ENCODE measurements around the gene CYP4F11.
"Not testable (repeated sequence)": the region's sequence is repeated elsewhere in the genome, so short reads cannot be mapped to it uniquely, and the experiment has no call there.

Gene CYP4F11

DNA sequence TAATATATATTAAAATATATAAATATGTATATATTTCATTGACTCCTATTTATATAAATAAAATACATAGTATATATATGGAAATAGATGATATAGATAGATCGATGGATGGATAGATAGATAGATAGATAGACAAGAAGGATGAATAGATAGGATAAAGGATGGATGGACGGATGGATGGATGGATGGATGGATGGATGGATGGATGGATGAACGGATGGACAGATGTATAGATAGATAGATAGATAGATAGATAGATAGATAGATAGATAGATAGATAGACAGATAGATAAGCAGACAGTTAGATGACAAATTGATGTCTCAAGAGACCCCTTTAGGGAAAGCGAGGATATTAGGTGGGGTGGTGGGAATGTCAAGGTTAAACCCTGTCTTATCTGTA lies 15.1 kb downstream of the CYP4F11 start:
- DNase-seq: no peak

DNA sequence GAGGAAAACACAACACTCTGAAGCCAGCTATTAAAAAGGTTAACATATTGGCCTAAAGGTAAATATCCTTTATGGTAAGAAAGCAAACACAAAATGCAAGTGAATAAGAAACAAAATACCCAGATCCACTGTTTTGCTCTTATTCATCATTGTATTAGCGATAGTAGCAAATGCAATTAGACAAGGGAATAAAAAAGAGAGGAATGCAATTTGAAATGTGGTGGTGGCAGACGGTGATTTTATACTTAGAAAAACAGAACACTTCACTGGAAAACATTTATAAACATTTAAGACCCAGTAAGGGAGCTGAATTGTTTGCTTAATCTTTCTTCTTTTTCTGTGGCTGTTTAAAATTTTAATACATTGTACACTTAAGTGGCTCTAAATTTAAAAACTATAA lies 19.2 kb downstream of the CYP4F11 start:
- no peak for DNase-seq

DNA sequence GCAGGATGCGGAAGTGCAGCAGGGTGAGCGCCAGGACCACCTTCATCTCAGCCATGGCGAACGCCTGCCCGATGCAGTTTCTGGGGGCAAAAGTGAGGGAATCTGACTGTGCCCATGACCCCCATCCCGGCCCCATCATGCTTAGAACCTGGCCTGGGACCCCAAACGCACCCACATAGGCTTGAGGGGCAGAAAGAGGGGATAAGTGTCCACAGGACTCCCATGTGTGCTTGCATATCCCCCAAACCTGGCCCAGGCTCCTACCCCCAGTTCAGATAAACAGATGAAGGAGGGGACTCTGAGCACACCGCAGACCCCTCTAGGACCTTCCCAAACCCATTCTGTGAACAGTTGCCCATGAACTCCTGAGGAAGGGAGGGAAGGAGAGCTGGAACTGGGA lies 20.5 kb downstream of the CYP4F11 start:
- no peak for DNase-seq

DNA sequence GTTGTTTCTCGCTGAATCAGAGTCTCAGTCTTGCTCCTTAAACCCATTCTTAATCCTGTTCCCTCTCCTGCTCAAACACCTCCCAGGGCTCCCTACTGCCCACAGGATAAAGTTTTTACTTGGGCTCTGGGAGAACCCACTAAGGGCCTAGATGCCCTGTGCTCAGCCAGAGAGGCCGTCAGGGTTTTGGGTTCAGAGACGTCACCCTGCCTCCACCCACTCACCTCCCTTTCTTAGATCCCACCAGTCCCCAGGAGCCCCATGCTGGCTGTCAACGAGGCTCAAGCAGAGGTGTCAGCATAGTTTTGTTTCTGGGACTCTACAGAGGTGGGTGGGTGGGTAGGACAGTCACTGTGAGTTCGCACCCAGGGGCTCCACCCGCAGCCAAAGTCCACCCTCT lies 20.9 kb downstream of the CYP4F11 start:
- no peak for DNase-seq

DNA sequence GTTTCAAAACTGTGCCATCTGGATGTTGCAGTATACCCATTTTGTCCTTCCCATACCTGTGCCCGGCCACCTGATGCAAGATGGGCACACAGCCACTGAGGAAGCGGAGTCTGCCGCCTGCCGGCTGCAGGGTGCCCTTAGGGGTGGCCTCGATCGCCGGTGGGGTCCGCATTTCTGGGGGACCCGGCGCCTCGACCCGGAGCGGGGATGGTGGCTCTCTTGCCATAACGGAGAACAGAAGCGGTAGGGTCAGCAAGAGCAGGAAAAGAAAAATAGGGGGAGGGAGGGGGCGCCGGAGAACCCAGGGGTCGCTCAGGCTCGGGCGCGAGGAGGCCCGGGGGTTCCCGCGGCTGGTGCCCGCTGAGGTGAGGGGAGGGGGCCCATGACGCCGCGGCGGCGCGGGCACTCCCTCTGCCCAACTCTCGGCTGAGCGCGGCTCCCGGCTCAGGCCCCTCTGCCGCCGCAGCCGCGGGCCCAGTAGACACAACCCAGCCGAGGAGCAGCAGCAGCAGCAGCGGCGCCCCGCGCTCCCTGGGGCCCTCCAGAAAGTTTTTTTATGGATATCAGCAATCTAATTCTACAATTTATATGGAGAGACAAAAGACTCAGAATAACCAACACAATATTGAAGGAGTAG lies 22.6 kb downstream of the CYP4F11 start:
- no peak for DNase-seq

DNA sequence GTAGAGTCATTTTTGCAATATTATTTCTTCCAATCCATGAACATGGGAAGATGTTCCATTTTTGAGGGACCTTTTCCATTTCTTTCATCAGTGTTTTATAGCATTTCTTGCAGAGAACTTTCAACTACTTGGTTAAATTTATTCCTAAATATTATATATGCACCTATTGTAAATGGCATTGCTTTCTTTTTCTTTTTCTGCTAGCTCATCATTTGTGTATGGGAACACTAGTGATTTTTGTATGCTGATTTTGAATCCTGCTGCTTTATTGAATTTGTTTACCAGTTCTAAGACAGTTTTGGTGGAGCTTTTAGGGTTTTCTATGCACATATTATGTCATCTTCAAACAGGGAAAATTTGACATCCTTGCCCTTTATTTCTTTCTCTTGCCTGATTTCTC lies 29.3 kb downstream of the CYP4F11 start:
- no peak for DNase-seq

DNA sequence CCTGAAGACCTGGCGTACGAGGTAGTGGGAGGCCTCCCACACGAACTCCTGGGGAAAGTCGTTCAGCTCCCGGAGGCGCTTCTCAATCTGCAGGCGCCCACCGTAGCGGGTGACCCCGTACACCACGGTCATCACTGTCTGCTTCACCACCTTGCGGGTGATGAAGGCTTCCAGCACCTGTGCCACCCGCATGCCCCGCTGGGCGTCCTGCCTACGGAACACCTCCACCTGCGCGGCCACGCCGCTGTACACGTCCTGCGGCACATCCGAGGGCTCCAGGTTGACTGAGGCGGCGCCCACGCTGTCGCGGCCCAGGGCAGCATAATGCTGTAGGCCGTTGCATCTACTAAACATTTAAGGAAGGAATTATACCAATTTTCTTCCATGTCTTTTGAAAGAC lies 31.4 kb downstream of the CYP4F11 start:
- not testable (repeated sequence) for DNase-seq

DNA sequence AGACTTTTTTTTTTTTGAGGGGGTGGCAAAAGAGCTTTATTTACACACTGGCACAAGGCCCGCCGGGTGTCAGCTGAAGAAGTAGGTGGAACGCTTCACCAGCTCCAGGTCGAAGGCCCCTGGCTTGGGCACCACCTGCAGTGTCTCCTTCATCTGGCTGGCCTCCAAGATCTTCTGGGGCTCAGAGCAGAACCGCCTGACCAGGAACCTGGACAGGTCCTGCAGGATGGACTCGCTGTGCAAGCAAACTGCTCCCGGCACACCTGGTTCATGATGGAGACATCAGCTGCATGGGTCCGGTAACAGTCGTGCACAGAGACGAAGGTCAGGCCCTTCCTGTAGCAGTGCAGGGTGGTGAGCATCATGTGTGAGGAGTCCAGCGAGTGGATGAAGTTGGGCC lies 32.1 kb downstream of the CYP4F11 start:
- no peak for DNase-seq

DNA sequence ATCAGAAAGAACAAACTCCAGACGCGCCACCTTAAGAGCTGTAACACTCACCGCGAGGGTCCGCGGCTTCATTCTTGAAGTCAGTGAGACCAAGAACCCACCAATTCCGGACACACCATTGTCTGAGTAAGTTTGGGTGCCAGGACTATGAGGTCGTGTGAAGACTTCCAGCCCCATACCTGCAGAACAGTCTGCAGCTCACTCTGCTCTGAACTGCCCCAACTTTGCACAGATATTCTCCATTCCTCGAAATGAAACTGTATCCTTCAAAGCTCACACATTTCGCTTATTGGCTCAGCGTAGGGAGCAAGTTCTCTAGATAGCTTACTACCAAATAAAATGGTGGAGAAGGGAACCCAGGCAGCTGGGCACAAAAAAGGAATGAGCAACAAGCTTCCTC lies 33.8 kb downstream of the CYP4F11 start:
- no peak for DNase-seq

DNA sequence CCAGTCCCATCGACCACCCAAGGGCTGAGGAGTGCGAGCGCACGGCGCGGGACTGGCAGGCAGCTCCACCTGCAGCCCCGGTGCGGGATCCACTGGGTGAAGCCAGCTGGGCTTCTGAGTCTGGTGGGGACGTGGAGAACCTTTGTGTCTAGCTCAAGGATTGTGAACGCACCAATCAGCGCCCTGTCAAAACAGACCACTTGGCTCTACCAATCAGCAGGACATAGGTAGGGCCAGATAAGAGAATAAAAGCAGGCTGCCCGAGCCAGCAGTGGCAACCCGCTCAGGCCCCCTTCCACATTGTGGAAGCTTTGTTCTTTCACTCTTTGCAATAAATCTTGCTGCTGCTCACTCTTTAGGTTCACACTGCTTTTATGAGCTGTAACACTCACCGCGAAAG lies 34.3 kb downstream of the CYP4F11 start:
- DNase-seq: not testable (repeated sequence)

DNA sequence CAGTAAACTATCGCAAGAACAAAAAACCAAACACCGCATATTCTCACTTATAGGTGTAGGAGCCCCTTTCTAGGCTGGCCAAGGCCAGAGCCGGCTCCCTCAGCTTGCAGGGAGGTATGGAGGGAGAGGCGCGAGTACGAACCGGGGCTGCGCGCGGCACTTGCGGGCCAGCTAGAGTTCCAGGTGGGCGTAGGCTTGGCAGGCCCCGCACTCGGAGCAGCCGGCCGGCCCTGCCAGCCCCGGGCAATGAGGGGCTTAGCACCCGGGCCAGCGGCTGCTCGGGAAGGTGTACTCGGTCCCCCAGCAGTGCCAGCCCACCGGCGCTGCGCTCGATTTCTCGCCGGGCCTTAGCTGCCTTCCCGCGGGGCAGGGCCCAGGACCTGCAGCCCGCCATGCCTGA lies 34.8 kb downstream of the CYP4F11 start:
- DNase-seq: not testable (repeated sequence)

DNA sequence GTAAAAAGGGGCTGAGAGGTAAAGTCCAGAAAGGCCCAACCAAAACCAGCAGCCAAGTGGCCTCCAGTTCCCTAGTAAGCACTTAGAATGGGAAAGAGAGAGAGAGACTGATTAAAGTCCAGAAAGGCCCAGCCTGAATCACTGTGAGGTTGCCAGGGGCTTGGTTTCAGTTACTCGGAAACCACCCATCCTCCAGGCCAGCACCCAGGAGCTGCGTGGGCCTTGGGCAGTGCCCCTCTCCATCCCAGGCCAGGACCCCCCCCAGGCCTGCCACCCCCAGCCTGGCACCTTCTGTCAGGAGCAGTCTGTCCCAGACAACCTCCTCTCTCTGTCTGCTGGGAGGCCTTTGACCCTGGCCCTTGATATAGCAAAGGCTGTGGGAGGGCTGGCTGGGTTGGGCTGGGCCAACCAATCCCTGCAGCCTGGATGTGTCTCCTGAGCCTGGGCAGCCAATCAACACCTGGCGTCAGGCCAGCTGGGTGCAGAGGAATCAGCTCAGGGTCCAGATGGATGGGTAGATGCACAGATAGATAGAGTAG lies 36.5 kb downstream of the CYP4F11 start, which contains the start of gene CYP4F2:
TSS of gene CYP4F2 (minus strand) at position 337 of the 539 bp plus-strand sequence. CDS start 463 bp downstream, outside the sequence.
- no peak for DNase-seq

DNA sequence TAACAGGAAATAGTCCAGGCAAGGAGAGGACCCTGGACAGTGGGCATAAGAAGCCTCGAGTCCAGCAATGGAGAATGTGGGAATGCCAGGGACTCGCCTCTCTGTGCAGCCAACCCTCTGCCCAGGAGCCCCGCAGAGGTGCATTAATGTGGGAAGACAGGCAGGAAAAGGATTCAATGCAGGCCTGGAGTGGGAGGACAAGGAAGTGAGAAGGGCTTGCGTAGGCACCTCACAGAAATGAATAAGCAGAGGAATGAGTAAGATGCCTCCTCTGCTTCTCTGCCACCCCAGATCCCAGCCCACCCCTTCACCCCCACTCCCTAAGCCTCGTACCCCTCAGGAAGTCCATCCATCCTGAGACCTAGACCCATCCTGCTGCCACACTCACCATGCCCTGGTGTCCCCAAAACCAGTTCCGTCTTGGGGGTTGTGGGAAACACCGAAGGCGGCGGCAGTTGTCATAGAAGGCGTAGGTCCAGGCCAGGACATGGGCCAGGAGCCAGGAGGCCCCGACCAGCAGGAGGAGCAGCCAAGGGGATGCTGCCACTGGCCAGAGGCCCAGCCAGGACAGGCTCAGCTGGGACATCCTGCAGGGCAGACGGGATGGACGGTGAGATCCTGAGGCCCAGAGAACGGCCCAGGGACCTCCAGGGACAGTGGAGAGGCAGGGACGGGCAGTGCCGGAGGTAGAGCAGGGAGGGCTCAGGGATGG lies 37.1 kb downstream of the CYP4F11 start:
- DNase-seq: no peak

DNA sequence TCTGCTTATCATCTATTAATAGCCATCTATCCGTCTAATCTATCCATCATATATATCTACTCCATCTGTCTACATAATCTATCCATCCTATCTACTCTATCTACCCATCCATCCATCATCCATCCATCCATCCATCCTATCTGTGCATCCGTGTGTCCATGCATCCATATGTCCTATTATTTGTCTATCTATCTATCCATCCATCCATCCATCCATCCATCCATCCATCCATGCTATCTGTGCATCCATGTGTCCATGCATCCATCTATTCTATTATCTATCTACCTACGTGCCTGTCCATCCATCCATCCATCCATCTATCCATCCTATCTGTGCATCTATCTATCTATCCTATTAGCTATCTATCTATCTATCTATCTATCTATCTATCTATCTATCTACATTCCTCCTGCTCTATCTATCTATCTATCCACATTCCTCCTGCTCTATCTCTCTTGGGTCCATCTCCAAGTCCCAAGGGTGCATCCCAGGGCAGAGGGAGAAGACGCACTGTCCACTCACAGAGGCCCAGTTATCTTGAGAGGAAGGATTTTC lies 38.4 kb downstream of the CYP4F11 start:
- no peak for DNase-seq

DNA sequence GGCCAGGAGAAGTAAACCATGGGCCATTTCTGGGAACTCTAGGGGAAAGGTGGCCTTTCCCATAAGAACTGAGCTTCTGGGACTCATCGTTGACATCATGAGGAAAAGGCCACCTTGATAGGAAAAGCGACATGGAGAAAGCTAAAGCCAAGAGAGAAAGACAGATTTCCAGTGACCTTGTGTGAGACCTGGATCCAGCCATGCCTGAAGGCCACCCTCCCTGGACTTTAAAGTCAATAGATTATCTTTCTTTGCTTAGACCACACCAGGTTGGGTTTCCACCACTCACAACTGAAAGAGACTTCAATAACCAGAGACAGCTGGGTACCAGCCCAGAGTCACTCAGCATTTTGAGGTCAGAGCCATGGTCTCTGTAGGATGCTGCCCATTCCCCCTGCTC lies 40.0 kb downstream of the CYP4F11 start:
- no peak for DNase-seq

DNA sequence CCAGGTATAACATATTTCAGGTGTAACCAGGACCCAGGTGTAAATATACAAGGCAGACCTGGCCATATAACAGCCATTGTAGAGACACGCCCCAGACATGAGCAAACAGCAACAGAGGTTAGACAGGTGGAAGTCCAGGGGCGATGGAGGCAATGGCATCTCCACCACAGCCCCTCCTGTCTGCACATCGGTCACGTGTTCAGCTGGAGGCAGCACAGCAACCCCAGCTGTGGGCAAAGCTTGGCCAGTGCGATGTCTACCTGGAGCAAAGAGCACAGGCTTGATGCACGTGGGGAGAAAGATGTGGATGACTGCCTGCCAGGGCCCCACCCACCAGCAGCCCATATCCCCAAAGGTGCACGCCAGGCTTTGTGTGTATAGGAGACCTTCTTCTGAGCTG lies 40.9 kb downstream of the CYP4F11 start:
- DNase-seq: no peak

DNA sequence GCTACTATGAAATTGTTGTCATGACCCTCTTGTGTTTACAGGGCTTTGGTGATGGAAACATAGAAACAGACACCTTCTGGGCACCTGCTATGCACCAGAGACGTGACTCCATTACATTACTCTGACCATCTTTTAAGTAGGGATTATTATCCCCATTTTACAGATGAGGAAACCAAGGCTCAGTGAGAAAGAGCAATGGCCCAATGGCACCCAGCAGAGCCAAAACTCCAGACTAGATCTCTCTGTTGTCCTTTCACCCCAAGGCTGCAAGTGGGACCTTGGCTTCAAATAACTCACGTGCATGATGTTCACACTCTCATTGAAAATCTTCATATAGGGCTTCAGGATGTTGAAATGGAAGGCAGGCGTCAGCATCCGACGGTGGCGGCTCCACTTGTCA lies 42.3 kb downstream of the CYP4F11 start:
- DNase-seq: no peak

DNA sequence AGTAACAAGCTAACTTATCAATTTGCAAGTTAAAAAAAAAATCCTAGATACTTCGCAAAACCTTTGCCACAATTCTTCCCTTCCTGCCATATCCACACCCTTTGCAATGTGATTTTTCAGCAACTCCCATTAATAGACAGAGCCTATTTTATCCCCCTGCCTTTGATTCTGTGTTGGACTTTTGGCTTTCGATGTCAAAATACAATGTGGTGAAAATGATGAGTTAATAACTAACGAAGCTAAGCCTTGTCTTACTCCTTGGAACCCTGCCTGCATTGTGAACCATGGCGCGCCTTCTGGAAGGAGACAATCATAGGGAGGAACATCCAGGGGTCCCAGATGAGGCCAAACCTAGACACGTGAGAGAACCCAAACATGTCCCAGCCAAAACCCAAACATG lies 42.9 kb downstream of the CYP4F11 start:
- DNase-seq: no peak

DNA sequence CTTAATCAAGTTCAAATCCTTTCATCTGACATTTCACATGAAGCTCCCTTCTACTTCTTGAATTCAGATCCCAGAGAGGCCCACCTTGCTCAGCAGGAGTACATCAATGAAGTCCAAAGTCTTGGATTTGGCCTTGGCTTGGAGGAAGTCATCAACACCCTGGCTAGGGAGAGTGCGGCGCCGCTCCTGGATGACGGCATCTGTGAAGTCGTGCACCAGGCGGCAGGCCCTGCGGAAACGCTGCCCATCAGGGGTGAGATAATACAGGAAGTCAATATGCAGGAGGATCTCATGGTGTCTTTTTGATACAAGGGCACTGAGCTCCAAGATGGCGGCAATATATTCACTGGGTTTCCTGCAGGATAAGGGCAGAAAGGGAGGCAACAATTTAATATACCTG lies 45.0 kb downstream of the CYP4F11 start:
- DNase-seq: not testable (repeated sequence)

DNA sequence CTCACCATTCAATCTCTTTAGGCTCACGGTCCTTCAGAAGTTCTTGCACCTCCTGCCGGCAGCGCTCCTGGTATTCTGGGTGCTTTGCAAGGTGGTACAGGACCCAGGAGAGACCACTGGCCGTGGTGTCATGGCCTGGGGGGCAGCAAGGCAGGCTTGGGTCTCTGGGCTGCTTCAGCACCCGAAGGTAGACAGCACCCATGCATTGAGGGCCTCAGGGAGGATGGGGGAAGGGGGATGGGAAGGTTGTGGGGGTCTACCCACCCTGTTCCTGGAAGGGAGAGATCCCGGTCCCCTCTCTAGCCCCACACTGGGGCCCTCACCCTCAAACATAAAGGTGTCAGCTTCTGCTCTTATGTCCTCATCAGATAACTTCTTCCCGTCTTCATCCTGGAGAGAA lies 48.4 kb downstream of the CYP4F11 start:
- DNase-seq: no peak

DNA sequence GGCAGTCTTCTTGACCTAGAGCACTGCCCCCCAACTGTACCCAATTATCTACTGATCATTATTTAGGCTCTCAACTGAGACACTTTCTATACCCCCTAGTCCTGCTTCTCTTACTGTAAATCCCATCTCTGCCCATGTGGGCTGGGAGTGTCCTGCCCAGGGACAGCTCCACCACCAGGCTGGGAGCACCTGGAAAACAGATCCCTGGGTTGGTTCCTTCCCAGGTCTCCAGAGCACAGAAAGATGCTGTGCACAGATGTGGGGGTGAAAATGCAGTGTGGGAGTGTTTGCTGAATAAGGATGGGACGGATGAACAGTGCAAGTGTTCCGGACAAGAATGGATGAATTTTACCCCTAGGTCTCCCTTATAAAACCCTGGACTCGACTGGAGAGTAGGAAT lies 49.2 kb downstream of the CYP4F11 start:
- DNase-seq: no peak

DNA sequence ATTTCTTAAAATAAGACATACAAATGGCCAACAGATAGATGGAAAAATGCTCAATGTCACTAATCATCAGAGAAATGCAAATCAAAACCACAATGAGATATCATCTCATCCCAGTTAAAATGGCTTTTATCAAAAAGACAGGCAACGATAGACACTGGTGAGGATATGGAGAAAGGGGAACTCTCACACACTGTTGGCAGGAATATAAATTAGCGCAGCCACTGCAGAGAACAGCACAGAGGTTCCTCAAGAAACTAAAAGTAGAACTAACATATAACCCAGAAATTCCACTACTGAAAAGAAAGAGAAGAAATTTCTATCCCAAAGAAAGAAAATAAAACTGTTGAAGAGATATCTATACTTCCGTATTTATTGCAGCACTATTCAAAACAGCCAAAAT lies 51.0 kb downstream of the CYP4F11 start:
- not testable (repeated sequence) for DNase-seq

DNA sequence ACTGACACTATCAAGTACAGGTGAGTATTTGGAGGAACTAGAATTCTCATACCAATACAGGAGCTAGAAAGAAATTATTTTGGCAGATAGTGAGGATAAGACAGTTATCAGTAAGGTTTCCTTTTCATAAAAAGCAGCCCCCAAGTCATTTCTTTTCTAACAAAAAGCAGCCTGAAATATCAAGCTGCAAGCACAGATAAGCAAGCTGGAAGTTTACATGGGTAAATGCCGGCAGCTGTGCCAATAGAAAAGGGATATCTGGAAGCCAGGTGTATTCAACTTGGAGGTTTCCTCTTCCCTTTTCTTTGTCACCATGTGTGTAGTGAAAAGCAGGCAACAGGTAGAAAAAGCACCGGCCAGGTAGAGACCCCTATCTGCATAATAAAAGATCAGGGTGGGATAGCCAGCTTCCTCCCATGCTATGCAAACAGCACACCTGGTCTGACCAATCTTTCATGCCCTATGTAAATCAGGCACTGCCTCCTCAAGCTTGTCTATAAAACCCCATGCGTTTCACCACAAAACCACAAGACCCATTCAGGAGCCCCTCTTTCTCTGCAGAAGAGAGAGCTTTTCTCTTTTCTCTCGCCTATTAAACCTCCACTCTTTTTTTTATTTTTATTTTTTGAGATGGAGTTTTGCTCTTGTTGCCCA lies 59.4 kb downstream of the CYP4F11 start:
- no peak for DNase-seq

DNA sequence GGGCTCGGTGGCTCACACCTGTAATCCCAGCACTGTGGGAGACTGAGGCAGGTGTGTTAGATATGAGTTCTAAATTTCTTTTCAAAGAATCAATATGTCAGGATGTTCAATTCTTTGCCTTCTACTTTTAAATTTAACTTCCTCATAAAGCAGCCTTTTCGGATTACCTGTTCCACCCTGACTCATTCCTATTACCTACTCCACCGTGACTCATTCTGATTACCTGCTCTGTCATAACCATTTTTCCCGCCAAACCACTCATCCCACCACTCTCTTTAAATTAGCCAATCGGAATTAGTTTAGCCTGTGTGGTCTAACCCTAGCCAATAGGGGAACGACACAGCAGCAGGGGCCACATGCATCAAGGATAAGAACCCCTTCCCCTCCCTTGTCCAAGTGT lies 60.6 kb downstream of the CYP4F11 start:
- not testable (repeated sequence) for DNase-seq

All from stimulated activated CD4-positive, alpha-beta T cell treated with anti-CD3 and anti-CD28 coated beads, Interleukin-2, amount 100 ng/mL, for 24 hours (primary cell).